ENCODE measurements around the gene DEFB128. TPM values are rescaled to one million over a fixed set of nuclear protein-coding genes. Genes with fewer than 3 reads are reported as not detected.

The DEFB128 gene
- total and polyA plus RNA-seq, 2 donors (not counting 3 experiments of a cell fraction or from before 2014, with no cell fraction given) = not detected

- Histone ChIP-seq H3K27ac (ENCODE audit: insufficient read depth, low read depth, low read length) (no peak overlapping the region), H3K9ac (replicated peaks; ENCODE audit: extremely low read depth, insufficient read depth, low read length) (no peak overlapping the region), H3K4me2 (ENCODE audit: insufficient read depth, low read length) (no peak overlapping the region), H3K4me3 (replicated peaks in 1 of 3; ENCODE audit: insufficient read depth in 1 of 3, low read depth in 1 of 3, low read length in 3 of 3) (no peak overlapping the region), H3K9me1 (replicated peaks; ENCODE audit: control insufficient read depth, extremely low read depth, insufficient read depth, low read length) (no peaks in the 10 kb centered on the region), H3K27me3 (ENCODE audit: control insufficient read depth in 2 of 2, insufficient read depth in 2 of 2, low read length in 2 of 2) (peaks cover 10 to 23% of the 10 kb centered on the region in 2 experiments), H3K9me3 (replicated peaks; ENCODE audit: control insufficient read depth, insufficient read depth, low read length) (no peaks in the 10 kb centered on the region), H4K20me1 (replicated peaks; ENCODE audit: control insufficient read depth, extremely low read depth, insufficient read depth, low read length) (no peaks in the 10 kb centered on the region), H3K36me3 (ENCODE audit: control insufficient read depth in 2 of 2, extremely low read depth in 1 of 2, insufficient read depth in 2 of 2, low read length in 2 of 2) (no peaks in the 10 kb centered on the region), H3K79me2 (ENCODE audit: control insufficient read depth, insufficient read depth, low read length) (no peaks in the 10 kb centered on the region), H3K4me1 (ENCODE audit: control insufficient read depth, extremely low read depth, insufficient read depth, low read length) (no peaks in the 10 kb centered on the region), H2AFZ (ENCODE audit: low read depth, low read length) (no peak overlapping the region)
- TF ChIP-seq EZH2 (IDR thresholded peaks at IDR 0.05; ENCODE audit: borderline replicate concordance, low read depth, low read length, severe bottlenecking) = no peak
- no peak for TF ChIP-seq JUN (IDR thresholded peaks at IDR 0.05; ENCODE audit: borderline replicate concordance, insufficient read depth, insufficient read length, low read depth)
- TF ChIP-seq POLR2A (IDR thresholded peaks at IDR 0.05; ENCODE audit: low read depth, low read length) = no peak
- no peak for TF ChIP-seq CTCF (IDR thresholded peaks at IDR 0.05; ENCODE audit: extremely low read depth in 1 of 2, insufficient read depth in 1 of 2, low read depth in 1 of 2, low read length in 2 of 2)
- TF ChIP-seq POLR2AphosphoS5 (IDR thresholded peaks at IDR 0.05; ENCODE audit: insufficient read depth, low read depth, low read length) = no peak
- TF ChIP-seq MAX (IDR thresholded peaks at IDR 0.05; ENCODE audit: insufficient read depth, insufficient read length) = no peak
- no peak for TF ChIP-seq MYC (IDR thresholded peaks at IDR 0.05; ENCODE audit: low read depth, low read length)
- TF ChIP-seq FOS (IDR thresholded peaks at IDR 0.05; ENCODE audit: borderline replicate concordance, insufficient read depth, low read length) = no peak
- no peak for TF ChIP-seq GATA2 (IDR thresholded peaks at IDR 0.05; ENCODE audit: insufficient read depth, insufficient read length, low read depth, low read length)
- dilution Hi-C loops (cut with MboI; ENCODE audit: extremely low pct_ligation_motif_present, low sequenced_read_pairs) = no loop called here
- intact Hi-C loops (cut with micrococcal nuclease) = no loop called here
- POLR2A ChIA-PET = no interaction called here
- FAIRE-seq (no peak), DNase-seq (ENCODE audit: low read depth, low spot score) (no peak)
- BruUV-seq (replicated peaks) = no TSS peak
- CTCF ChIA-PET = no interaction called here
Measured at GRCh38 chr20:221258-221830, 31.8 kb upstream of the DEFB128 start.

Data from endothelial cell of umbilical vein (primary cell).